SJSA1 (cell line): ENCODE data around the gene CUTA. TPM values are rescaled to one million over a fixed set of nuclear protein-coding genes. Genes with fewer than 3 reads are reported as not detected.

Source experiments
- DNase-seq, 2 experiments: peaks; one replicate each; pipeline ENCODE4 v3.0.0-alpha.2; 2015 to 2020; ENCODE audit warnings: low spot score in 2 of 2, low read depth in 1 of 2
- H3K27ac ChIP-seq: fragments of 250-450 bp; sonication (Bioruptor Pico); 2 replicates; pipeline ENCODE4 v1.5.1; 2020; ENCODE audit warnings: mild to moderate bottlenecking, moderate library complexity
- H3K27me3 ChIP-seq: fragments of 250-450 bp; sonication (Bioruptor Pico); replicated peaks from 2 replicates; pipeline ENCODE4 v1.5.1; 2020; ENCODE audit warnings: mild to moderate bottlenecking, moderate library complexity
- H3K36me3 ChIP-seq: fragments of 250-450 bp; sonication (Bioruptor Pico); 2 replicates; pipeline ENCODE4 v1.5.1; 2020; ENCODE audit warnings: mild to moderate bottlenecking
- H3K4me1 ChIP-seq: fragments of 250-450 bp; sonication (Bioruptor Pico); replicated peaks from 2 replicates; pipeline ENCODE4 v1.6.1; 2021; ENCODE audit warnings: mild to moderate bottlenecking
- H3K4me3 ChIP-seq: fragments of 250-450 bp; sonication (Bioruptor Pico); 2 replicates; pipeline ENCODE4 v1.5.1; 2020; ENCODE audit warnings: mild to moderate bottlenecking
- H3K9me3 ChIP-seq: fragments of 250-450 bp; sonication (Bioruptor Pico); replicated peaks from 2 replicates; pipeline ENCODE4 v1.5.1; 2020; ENCODE audit warnings: mild to moderate bottlenecking
- total RNA-seq: library from RNA; depleted of rRNA; stranded (reverse); fragments of >200 nt; shearing (Covaris generic); gene quantifications from 2 replicates; pipeline ENCODE4 v1.2.3, GENCODE V29; 2014; rRNA removed

Gene CUTA, protein sequence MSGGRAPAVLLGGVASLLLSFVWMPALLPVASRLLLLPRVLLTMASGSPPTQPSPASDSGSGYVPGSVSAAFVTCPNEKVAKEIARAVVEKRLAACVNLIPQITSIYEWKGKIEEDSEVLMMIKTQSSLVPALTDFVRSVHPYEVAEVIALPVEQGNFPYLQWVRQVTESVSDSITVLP
- 201 and 341 TPM in 2 replicates for total RNA-seq

DNA sequence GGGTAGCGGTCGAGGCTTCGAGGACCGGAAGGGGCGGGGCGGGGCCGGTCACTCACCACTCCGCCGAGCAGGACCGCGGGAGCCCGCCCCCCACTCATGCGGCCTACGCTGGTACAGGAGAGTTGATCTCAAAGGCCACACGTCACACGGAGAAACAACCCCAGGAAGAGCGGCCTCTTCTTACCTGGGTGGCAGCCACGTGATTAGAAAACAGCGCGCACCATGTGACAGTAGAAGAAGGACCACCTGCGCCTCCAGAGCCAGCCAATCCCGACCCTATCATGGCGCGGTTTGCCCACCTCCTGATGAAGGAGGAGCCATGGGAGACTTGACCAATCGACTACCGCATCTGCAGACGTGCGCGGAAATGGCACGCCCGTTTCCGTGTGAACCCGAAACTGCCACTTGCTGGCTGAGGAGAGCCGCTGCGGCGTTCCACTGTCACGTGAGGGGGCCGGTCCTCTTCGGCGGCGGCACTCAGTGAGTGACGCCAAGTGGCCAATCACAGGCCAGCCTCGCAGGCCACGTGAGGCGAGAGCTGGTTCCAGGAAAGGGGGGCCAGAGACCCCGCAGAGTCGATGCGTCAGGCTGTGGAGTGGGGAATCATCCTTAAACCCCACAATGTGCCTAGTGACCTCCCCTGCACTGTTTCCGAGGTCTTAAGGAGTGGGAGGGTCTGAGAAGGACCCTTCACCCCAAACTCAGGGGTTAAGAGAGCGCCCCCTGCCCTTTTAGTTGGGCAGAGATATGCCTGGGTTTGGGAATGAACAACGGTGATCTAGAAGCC, at the start of gene CUTA:
Gene CUTA, minus strand, starts transcription at position 205 of the 787 bp plus-strand sequence. Its CDS starts 107 bp downstream, at position 98.
- Histone ChIP-seq H3K36me3 (peaks cover 34% of the 10 kb centered on the region), H3K4me1 (peaks cover 33% of the 10 kb centered on the region), H3K4me3 (peak within 1 kb of the TSS; percentile 52), H3K9me3 (no peaks in the 10 kb centered on the region; the same call in 1 of the 2 replicates), H3K27ac (peak within 1 kb of the TSS; percentile 78), H3K27me3 (no peaks in the 10 kb centered on the region)
- peak; percentile 99 for DNase-seq

DNA sequence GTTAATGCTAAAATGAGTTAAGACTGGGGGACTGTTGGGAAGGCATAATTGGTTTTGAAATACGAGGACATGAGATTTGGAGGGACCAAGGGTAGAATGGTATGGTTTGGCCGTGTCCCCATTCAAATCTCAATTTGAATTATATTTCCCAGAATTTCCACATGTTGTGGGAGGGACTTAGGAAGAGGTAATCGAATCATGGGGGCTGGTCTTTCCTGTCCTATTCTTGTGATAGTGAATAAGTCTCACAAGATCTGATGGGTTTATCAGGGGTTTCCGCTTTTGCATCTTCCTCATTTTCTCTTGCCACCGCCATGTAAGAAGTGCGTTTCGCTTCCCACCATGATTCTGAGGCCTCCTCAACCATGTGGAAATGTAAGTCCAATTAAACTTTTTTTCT, 49.2 kb upstream of the CUTA start:
- DNase-seq: no peak
- Histone ChIP-seq H3K9me3 (no peaks in the 10 kb centered on the region), H3K4me3 (no peak overlapping the region), H3K4me1 (no peaks in the 10 kb centered on the region), H3K27ac (no peak overlapping the region), H3K27me3 (peaks cover 11% of the 10 kb centered on the region; the same call in 1 of the 2 replicates), H3K36me3 (no peaks in the 10 kb centered on the region)

DNA sequence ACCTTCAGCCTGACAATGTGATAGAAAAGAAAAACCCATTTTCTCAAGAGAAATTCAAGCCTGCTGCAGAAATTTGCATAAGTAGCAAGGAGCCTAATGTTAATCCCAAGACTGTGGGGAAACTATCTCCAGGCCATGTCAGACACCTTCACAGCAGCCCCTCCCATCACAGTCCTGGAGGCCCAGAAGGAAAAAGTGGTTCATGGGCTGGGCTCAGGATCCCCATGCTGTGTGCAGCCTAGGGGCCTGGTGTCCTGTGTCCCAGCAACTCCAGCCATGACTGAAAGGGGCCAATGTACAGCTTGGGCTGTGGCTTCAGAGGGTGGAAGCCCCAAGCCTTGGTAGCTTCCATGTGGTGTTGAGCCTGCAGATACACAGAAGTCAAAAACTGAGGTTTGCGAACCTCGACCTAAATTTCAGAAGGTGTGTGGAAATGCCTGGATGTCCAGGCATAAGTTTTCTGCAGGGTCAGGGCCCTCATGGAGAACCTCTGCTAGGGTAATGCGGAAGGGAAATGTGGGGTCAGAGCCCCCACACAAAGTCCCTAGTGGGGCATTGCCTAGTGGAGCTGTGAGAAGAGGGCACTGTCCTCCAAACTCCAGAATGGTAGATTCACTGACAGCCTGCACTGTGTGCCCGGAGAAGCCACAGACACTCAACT, 48.3 kb upstream of the CUTA start:
- H3K36me3 ChIP-seq: no peaks in the 10 kb centered on the region
- DNase-seq: no peak
- H3K27me3 ChIP-seq: peaks cover 5% of the 10 kb centered on the region; the same call in 1 of the 2 replicates
- H3K9me3 ChIP-seq: no peaks in the 10 kb centered on the region
- H3K27ac ChIP-seq: no peak overlapping the region
- no peaks in the 10 kb centered on the region for H3K4me1 ChIP-seq
- no peak overlapping the region for H3K4me3 ChIP-seq

DNA sequence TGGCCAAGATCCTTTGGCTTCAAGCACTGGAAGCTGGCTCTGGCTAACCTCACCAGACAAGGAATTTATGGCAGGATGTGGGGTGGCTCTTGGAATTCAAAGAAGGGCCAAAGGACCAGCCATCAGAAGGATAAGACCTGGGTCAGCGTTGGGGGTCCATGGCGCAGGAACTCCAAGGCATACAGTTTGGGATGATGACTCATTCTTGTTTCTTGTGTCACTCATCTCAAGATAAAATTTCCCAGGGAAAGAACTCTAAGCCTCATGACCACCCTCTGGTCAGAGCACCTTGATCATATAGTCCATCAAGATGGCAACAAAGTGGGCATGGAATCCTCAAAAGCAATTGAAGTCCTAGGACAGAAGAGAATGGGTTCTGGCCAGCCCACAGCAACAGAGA, 41.3 kb upstream of the CUTA start:
- H3K4me3 ChIP-seq: no peak overlapping the region
- no peak for DNase-seq
- H3K4me1 ChIP-seq: no peaks in the 10 kb centered on the region; the same call in 1 of the 2 replicates
- no peak overlapping the region for H3K27ac ChIP-seq
- no peaks in the 10 kb centered on the region for H3K9me3 ChIP-seq
- peaks cover 20% of the 10 kb centered on the region for H3K36me3 ChIP-seq
- 0 out of 2 replicates have a peak, but pooled peaks cover 5% of the 10 kb centered on the region for H3K27me3 ChIP-seq

DNA sequence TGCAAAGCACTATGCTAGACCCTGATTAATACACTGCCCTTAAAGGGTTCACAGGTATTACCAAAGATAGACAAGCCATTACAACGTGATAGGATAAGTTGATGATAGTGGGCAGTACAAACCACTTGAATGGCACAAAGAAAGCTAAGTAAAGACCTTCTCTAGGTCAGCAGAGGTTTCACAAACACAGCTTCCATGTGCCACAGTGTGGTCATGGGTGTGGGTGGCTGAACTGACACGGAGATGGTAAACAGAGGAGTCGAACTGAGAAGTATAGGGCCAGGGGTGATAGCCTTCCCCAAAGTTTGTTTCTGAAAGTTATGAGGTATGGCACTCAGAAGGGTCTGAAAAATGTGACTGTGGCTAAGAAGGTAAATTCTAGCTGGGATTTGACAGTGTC, 40.8 kb upstream of the CUTA start:
- Histone ChIP-seq H3K27me3 (0 out of 2 replicates have a peak, but pooled peaks cover 4% of the 10 kb centered on the region), H3K4me1 (no peaks in the 10 kb centered on the region; the same call in 1 of the 2 replicates), H3K36me3 (peaks cover 20% of the 10 kb centered on the region), H3K9me3 (no peaks in the 10 kb centered on the region), H3K4me3 (no peak overlapping the region), H3K27ac (no peak overlapping the region)
- DNase-seq: no peak

DNA sequence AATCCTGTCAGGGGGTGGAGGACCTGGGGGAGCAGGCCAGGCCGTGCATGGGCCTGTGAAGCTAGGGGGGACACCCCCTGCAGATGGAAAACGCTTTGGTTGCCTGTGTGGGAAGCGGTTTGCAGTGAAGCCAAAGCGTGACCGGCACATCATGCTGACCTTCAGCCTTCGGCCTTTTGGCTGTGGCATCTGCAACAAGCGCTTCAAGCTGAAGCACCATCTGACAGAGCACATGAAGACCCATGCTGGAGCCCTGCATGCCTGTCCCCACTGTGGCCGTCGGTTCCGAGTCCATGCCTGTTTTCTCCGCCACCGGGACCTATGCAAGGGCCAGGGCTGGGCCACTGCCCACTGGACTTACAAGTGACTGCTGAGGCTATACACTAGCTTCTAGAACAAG, 38.2 kb upstream of the CUTA start:
- H3K4me3 ChIP-seq: no peak overlapping the region
- no peaks in the 10 kb centered on the region for H3K27me3 ChIP-seq
- H3K9me3 ChIP-seq: no peaks in the 10 kb centered on the region
- DNase-seq: no peak
- peaks cover 20% of the 10 kb centered on the region for H3K36me3 ChIP-seq
- H3K4me1 ChIP-seq: no peaks in the 10 kb centered on the region; the same call in 1 of the 2 replicates
- no peak overlapping the region for H3K27ac ChIP-seq

DNA sequence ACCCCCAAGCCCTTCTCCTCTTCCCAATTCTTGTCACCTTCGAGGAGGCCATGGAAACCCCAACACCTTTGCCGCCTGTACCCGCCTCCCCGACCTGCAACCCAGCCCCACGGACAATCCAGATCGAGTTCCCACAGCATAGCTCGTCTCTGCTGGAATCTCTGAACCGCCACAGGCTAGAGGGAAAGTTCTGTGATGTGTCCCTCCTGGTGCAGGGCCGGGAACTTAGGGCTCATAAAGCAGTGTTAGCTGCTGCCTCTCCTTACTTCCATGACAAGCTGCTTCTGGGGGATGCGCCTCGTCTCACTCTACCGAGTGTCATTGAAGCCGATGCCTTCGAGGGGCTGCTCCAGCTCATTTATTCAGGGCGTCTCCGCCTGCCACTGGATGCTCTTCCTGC, 37.1 kb upstream of the CUTA start:
- no peak for DNase-seq
- H3K27ac ChIP-seq: no peak overlapping the region
- peaks cover 20% of the 10 kb centered on the region for H3K36me3 ChIP-seq
- no peaks in the 10 kb centered on the region for H3K9me3 ChIP-seq
- peak overlapping the region; percentile 58 for H3K4me3 ChIP-seq
- no peaks in the 10 kb centered on the region; the same call in 1 of the 2 replicates for H3K4me1 ChIP-seq
- no peaks in the 10 kb centered on the region for H3K27me3 ChIP-seq

DNA sequence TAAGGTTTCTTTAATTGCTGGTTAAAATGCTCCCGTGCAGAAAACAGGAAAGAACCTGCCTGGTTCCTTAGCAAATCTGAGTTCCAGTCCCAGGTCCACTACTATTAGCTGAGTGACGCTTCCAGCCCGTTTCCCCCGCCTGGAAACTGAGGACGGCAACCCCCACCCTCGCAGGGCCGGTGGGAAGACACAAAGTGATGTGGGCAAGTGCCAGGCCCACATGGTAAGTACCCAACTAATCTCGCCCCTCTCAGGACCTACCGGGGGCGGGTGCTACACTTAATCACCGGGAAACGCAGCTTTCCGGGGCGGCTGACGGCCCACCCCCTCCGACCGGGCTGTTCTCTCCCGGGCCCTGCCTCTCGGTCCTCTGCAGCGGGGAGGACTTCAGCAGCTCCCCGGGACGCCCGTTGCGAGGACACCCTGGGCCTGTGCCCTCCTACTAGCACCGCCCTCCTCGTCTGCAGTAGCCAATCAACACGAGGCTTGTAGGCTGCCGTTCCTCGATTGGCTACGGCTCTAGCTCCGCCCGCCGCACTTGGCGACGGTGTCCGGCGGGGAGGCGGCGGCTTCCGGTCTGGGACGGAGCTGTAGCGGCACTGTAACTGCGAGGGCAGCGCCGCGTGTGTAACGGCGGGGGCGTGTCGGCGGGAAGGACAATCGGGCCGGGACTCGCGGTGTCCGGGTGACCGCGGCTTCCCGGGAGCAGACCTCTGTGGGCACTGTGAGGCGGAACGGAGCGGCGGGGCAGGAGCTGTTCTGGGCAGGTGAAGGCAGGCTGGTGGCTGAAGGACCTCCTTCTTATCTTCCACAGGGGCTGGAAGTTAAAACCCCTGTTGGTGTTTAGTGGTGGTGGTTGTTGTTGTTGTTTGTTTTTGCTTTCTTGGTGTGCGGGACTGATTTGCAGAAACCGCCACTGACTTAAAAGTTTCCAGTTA, 36.4 kb upstream of the CUTA start, which contains the start of gene ZBTB9:
Gene ZBTB9, plus strand, starts transcription at position 568 of the 938 bp plus-strand sequence. CDS start 525 bp downstream, outside the sequence.
- H3K36me3 ChIP-seq: peaks cover 20% of the 10 kb centered on the region

DNA sequence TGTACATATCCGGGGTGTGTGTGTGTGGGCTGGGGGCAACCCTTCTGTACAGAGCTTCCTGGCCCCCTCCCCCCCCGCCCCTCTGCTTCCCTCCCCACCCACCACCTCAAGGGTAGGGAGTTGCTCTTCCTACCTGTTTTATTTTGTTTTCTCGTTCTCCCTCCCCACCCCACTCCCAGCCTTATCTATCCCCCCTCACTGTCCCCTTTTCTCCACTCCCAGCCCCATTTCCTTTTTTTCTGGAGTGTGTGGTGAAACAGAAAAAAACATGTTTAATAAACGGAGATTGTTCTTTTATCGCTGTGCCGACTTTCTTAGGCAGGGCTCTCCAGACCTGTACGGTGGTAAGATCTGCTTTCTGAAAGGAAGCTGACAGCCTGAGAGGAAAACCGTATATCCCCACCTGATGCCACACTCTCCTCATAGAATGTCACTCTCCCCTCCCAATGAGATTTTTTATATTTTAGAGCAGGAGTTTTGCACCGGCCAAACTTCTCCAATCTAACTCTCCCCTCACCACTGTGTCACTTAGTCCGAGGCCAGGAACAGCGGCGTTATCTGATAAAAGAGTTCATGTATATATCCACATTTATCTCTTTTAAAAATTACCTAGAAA, 35.6 kb upstream of the CUTA start:
- H3K27ac ChIP-seq: no peak overlapping the region
- H3K4me1 ChIP-seq: no peaks in the 10 kb centered on the region; the same call in 1 of the 2 replicates
- H3K27me3 ChIP-seq: no peaks in the 10 kb centered on the region
- no peak for DNase-seq
- H3K36me3 ChIP-seq: peaks cover 20% of the 10 kb centered on the region
- peak overlapping the region; percentile 58 for H3K4me3 ChIP-seq
- H3K9me3 ChIP-seq: no peaks in the 10 kb centered on the region

More for the DNA sequence above, 36.4 kb upstream of the CUTA start, which contains the start of gene ZBTB9:
- Histone ChIP-seq H3K9me3 (no peaks in the 10 kb centered on the region), H3K4me1 (no peaks in the 10 kb centered on the region; the same call in 1 of the 2 replicates), H3K27ac (no peak within 1 kb of the TSS), H3K4me3 (peak within 1 kb of the TSS; percentile 58), H3K27me3 (no peaks in the 10 kb centered on the region)
- DNase-seq: peak; percentile 94 to 97

DNA sequence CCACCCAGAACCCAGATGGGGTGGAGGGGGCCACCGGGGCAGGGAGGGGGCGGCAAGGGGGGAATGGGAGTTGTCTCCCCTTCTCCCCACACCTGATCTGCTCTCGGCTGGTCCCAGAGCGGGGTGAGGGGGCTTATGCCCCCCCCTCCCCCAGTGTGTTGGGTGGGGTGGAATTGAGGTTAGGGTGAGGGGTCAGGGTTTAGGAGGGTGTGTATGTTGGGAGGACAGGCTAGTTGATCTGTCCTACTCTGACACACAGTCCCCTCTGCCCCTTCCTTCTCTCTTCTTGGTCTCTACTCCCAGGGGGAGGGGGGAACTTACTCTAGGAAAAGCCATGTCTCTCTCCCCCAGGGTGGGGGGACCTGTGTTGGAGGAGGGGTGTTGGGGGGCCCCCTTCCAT, 34.6 kb upstream of the CUTA start:
- DNase-seq: no peak
- Histone ChIP-seq H3K27me3 (no peaks in the 10 kb centered on the region), H3K4me3 (no peak overlapping the region), H3K27ac (no peak overlapping the region), H3K9me3 (no peaks in the 10 kb centered on the region), H3K4me1 (no peaks in the 10 kb centered on the region; the same call in 1 of the 2 replicates), H3K36me3 (peaks cover 20% of the 10 kb centered on the region)

DNA sequence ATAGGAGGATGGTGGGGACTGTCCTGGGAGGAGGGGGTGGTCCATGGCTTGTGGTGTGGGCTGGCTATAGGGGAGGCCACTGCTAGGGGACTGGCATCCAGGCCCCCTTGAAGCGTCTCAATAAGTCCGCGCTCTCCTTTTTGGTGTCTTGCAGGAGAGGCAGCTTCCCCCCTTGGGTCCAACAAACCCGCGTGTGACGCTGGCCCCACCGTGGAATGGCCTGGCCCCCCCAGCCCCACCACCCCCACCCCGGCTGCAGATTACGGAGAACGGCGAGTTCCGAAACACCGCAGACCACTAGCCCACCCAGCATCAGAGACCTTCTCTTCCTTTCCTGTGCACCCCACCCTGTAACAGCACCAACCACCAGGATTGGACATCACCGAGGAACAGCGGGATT, 33.7 kb upstream of the CUTA start:
- Histone ChIP-seq H3K9me3 (no peaks in the 10 kb centered on the region), H3K27ac (no peak overlapping the region), H3K36me3 (peaks cover 15% of the 10 kb centered on the region), H3K4me3 (no peak overlapping the region), H3K27me3 (no peaks in the 10 kb centered on the region), H3K4me1 (no peaks in the 10 kb centered on the region; the same call in 1 of the 2 replicates)
- no peak for DNase-seq

DNA sequence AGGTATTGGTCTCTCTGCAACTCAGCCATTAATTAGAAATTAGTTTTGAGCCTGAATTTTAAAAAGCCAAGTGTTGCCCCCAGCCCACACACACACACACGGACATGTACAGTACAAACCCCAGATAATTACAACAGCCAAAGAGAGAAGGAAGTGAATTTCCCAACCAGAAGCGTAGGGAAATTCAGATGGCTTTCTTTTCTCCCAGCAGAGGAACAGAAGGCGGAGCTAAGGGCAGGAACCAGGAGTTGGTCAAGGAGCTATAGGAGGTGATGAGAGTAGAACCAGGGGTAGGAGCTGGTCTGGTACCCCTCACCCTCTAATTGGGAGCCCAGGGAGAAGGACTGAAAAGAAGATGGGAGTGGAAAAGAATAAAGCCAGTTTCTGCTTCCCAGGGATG, 32.5 kb upstream of the CUTA start:
- Histone ChIP-seq H3K27ac (no peak overlapping the region), H3K9me3 (no peaks in the 10 kb centered on the region), H3K36me3 (peaks cover 3% of the 10 kb centered on the region), H3K27me3 (no peaks in the 10 kb centered on the region), H3K4me1 (no peaks in the 10 kb centered on the region; the same call in 1 of the 2 replicates), H3K4me3 (no peak overlapping the region)
- DNase-seq: no peak
